SK-N-SH (cell line): ENCODE results near the gene NT5DC3. TPM values are rescaled to one million over a fixed set of nuclear protein-coding genes. Genes with fewer than 3 reads are reported as not detected.

ENCODE experiments used
- CTCF ChIA-PET: fragments of 300-600, 350-600 bp; formaldehyde crosslinking; extraction: SDS; loops from one replicate; lab custom pipeline; 2021; lab: Yijun Ruan, JAX
- POLR2A ChIA-PET: fragments of 350-600 bp; sonication (Branson Sonifier 250); formaldehyde crosslinking; extraction: SDS; loops from one replicate; lab custom pipeline; 2020; ENCODE audit warnings: antibody characterized with exemption, inconsistent platforms; lab: Yijun Ruan, JAX
- DNase-seq: peaks from one replicate; pipeline ENCODE4 v3.0.0; 2012
- H2AFZ ChIP-seq: fragments of 200-600 bp; sonication (generic); 2 replicates; pipeline ENCODE4 v1.8.1; 2016; ENCODE audit warnings: antibody characterized with exemption, mild to moderate bottlenecking, low read depth
- H3F3A ChIP-seq: fragments of 200-600 bp; sonication (generic); replicated peaks from 2 replicates; pipeline ENCODE3; 2016; ENCODE audit warnings: antibody characterized with exemption, mild to moderate bottlenecking; ENCODE audit not compliant: insufficient read depth
- H3K27ac ChIP-seq, 2 experiments: fragments of 200-500 bp in 1 of 2; fragments of 200-600 bp in 1 of 2; sonication (Bioruptor generic) in 1 of 2; sonication (generic), shearing (Covaris generic) in 1 of 2; 2 replicates each; pipeline versions ENCODE4 v1.5.1 to v1.6.1; 2014 to 2016; ENCODE audit warnings: low read depth in 2 of 2, inconsistent platforms in 1 of 2, low read length in 1 of 2, mild to moderate bottlenecking in 1 of 2, mixed read lengths in 1 of 2
- H3K27me3 ChIP-seq: fragments of 200-600 bp; sonication (generic), shearing (Covaris generic); 2 replicates; pipeline ENCODE4 v1.6.1; 2016; ENCODE audit warnings: mixed run types; ENCODE audit not compliant: insufficient read depth
- H3K36me3 ChIP-seq, 2 experiments: fragments of 200-500 bp in 1 of 2; fragments of 200-600 bp in 1 of 2; sonication (Bioruptor generic) in 1 of 2; sonication (generic) in 1 of 2; replicated peaks in 1 of 2; 2 replicates each; pipeline versions ENCODE3 to v1.5.1; 2014 to 2016; ENCODE audit warnings: low read length in 1 of 2, mild to moderate bottlenecking in 1 of 2; ENCODE audit not compliant: insufficient read depth in 2 of 2, control insufficient read depth in 1 of 2
- H3K4me1 ChIP-seq, 2 experiments: fragments of 200-500 bp in 1 of 2; fragments of 200-600 bp in 1 of 2; sonication (Bioruptor generic) in 1 of 2; sonication (generic), shearing (Covaris generic) in 1 of 2; 2 replicates each; pipeline versions ENCODE4 v1.5.1 to v1.6.1; 2014 to 2016; ENCODE audit warnings: low read depth in 1 of 2, low read length in 1 of 2, mixed run types in 1 of 2; ENCODE audit not compliant: insufficient read depth in 2 of 2, control insufficient read depth in 1 of 2
- H3K4me2 ChIP-seq: fragments of 200-600 bp; sonication (generic), shearing (Covaris generic); 2 replicates; pipeline ENCODE4 v1.6.1; 2017; ENCODE audit warnings: mixed run types
- H3K4me3 ChIP-seq, 2 experiments: fragments of 200-500 bp in 1 of 2; fragments of 200-600 bp in 1 of 2; sonication (Bioruptor generic) in 1 of 2; sonication (generic), shearing (Covaris generic) in 1 of 2; 2 replicates each; pipeline versions ENCODE4 v1.5.1 to v1.8.1; 2014 to 2016; ENCODE audit warnings: low read depth in 2 of 2, inconsistent platforms in 1 of 2, low read length in 1 of 2, mild to moderate bottlenecking in 1 of 2, mixed read lengths in 1 of 2, moderate library complexity in 1 of 2
- H3K79me2 ChIP-seq: fragments of 200-600 bp; sonication (generic); 2 replicates; pipeline ENCODE4 v1.8.1; 2017; ENCODE audit warnings: mild to moderate bottlenecking; ENCODE audit not compliant: insufficient read depth
- H3K9ac ChIP-seq: fragments of 200-600 bp; sonication (generic); 2 replicates; pipeline ENCODE4 v1.6.1; 2017; ENCODE audit warnings: mixed run types
- H3K9me2 ChIP-seq: fragments of 200-600 bp; sonication (generic); 2 replicates; pipeline ENCODE4 v1.6.1; 2017; ENCODE audit warnings: mixed run types
- H3K9me3 ChIP-seq: fragments of 200-600 bp; sonication (generic); 2 replicates; pipeline ENCODE4 v1.6.1; 2017; ENCODE audit warnings: mixed run types, mild to moderate bottlenecking, moderate library complexity
- H4K20me1 ChIP-seq: fragments of 200-600 bp; sonication (generic); 2 replicates; pipeline ENCODE4 v1.6.1; 2017; ENCODE audit warnings: mild to moderate bottlenecking, mixed run types; ENCODE audit not compliant: insufficient read depth
- CHD2 ChIP-seq: fragments of 150-350 bp; IDR thresholded peaks from 2 replicates; pipeline ENCODE4 v1.6.1; 2018; ENCODE audit warnings: low read length; ENCODE audit not compliant: partially characterized antibody
- EP300 ChIP-seq, 2 experiments: IDR thresholded peaks; 2 replicates each; pipeline versions ENCODE4 v1.4.0 to v1.6.1; 2012; ENCODE audit warnings: borderline replicate concordance in 1 of 2, low read depth in 1 of 2, low read length in 1 of 2
- IRF3 ChIP-seq: fragments of 150-350 bp; IDR thresholded peaks from 2 replicates; pipeline ENCODE4 v1.6.1; 2016; ENCODE audit warnings: mild to moderate bottlenecking, low read depth, low read length
- JUND ChIP-seq: IDR thresholded peaks from 2 replicates; pipeline ENCODE4 v1.4.0; 2012
- NFIC ChIP-seq: IDR thresholded peaks from 2 replicates; pipeline ENCODE4 v1.4.0; 2012; ENCODE audit warnings: borderline replicate concordance
- PBX3 ChIP-seq: IDR thresholded peaks from 2 replicates; pipeline ENCODE4; 2012
- RFX5 ChIP-seq: IDR thresholded peaks from 2 replicates; pipeline ENCODE4 v1.6.1; 2012; ENCODE audit warnings: mild to moderate bottlenecking, improper control_type of control experiment, low read length
- SIN3A ChIP-seq: IDR thresholded peaks from 2 replicates; pipeline ENCODE4 v1.6.1; 2012; ENCODE audit warnings: low read depth, mild to moderate bottlenecking, low read length, moderate library complexity, borderline replicate concordance
- TCF12 ChIP-seq: IDR thresholded peaks from 2 replicates; pipeline ENCODE4 v1.4.0; 2012
- TEAD4 ChIP-seq: IDR thresholded peaks from 2 replicates; pipeline ENCODE4 v1.4.0; 2012; ENCODE audit warnings: mild to moderate bottlenecking, borderline replicate concordance; ENCODE audit not compliant: insufficient read depth
- WGBS: methylation state at CpG from one replicate; pipeline ENCODE4 v1.1.6; 2017; ENCODE audit warnings: low lambda C conversion rate; 5-methylcytosine and 5-hydroxymethylcytosine counted together
- polyA plus RNA-seq, 3 experiments: library from polyadenylated mRNA; depleted of rRNA; stranded (reverse); fragments of >200 nt; gene quantifications; 2 replicates each; pipeline ENCODE4 v1.2.3, GENCODE V29; 2012

The NT5DC3 gene
- polyA plus RNA-seq, 1 of the 3 experiments (the other 2 are of a cell fraction) = 11.0 TPM

- H3K36me3 ChIP-seq = no peaks in the 10 kb centered on the region
- ChIA-PET POLR2A (no interaction called here), CTCF (no interaction called here)
- H4K20me1 ChIP-seq = peaks cover 6% of the 10 kb centered on the region
- no peaks in the 10 kb centered on the region for H3K9me3 ChIP-seq
- peaks cover 5 to 11% of the 10 kb centered on the region in 2 experiments; a peak in 2 of 4 replicates for H3K4me1 ChIP-seq
- H3K27ac ChIP-seq = no peak overlapping the region
- H2AFZ ChIP-seq = no peak overlapping the region
- no peak for DNase-seq
- 83% methylated on average over 3 of the region's 3 CpGs for WGBS
- no peaks in the 10 kb centered on the region for H3K9me2 ChIP-seq
- H3F3A ChIP-seq = no peaks in the 10 kb centered on the region
- H3K4me2 ChIP-seq = no peak overlapping the region
- no peak overlapping the region for H3K9ac ChIP-seq
- no peaks in the 10 kb centered on the region for H3K27me3 ChIP-seq
- peak; percentile 72 for TF ChIP-seq TCF12
- no peak for TF ChIP-seq SIN3A
- TF ChIP-seq EP300 (IDR thresholded peaks at IDR 0.05; ENCODE audit: borderline replicate concordance in 1 of 2, low read depth in 1 of 2, low read length in 1 of 2) = peak in 1 of 2 experiments; percentile 14; a peak in 1 of 4 replicates
- peak; percentile 51; the same call in 1 of the 2 replicates for TF ChIP-seq TEAD4
- no peak for TF ChIP-seq NFIC
- TF ChIP-seq PBX3 = peak; percentile 44
- peak; percentile 24; the same call in 1 of the 2 replicates for TF ChIP-seq JUND
- no peak for TF ChIP-seq IRF3
- peaks cover 15% of the 10 kb centered on the region for H3K79me2 ChIP-seq
- H3K4me3 ChIP-seq = no peak overlapping the region
Observed at GRCh38 chr12:103844305-103844704, 3.3 kb upstream of the NT5DC3 start.

- peak overlapping the region; percentile 52; the same call in 1 of the 2 replicates for H3K9ac ChIP-seq
- CTCF ChIA-PET = interaction anchor here (0.5 to 1.3 kb wide), 6 partner anchors 9 to 209 kb away, joined by 3 to 4 read pairs (median 3); no protein-coding TSS in a partner anchor
- H2AFZ ChIP-seq = peak overlapping the region; percentile 77
- no peaks in the 10 kb centered on the region for H3K9me3 ChIP-seq
- H3K27me3 ChIP-seq = no peaks in the 10 kb centered on the region
- no peak for TF ChIP-seq CHD2
- peak; percentile 25; the same call in 1 of the 2 replicates for TF ChIP-seq NFIC
- peak; percentile 26; the same call in 1 of the 2 replicates for TF ChIP-seq PBX3
- TF ChIP-seq TCF12 = peak; percentile 31; the same call in 1 of the 2 replicates
- no peak for TF ChIP-seq RFX5
- TF ChIP-seq, all 33 proteins: peak for 3
- H4K20me1 ChIP-seq = peaks cover 17% of the 10 kb centered on the region
- peak overlapping the region; percentile 36 to 65; a peak in 2 of 4 replicates for H3K27ac ChIP-seq
- H3K4me1 ChIP-seq = peaks cover 5 to 11% of the 10 kb centered on the region in 2 experiments; a peak in 2 of 4 replicates
- no peaks in the 10 kb centered on the region for H3K36me3 ChIP-seq
- H3K9me2 ChIP-seq = no peaks in the 10 kb centered on the region
- no peaks in the 10 kb centered on the region for H3F3A ChIP-seq
- peaks cover 38% of the 10 kb centered on the region for H3K79me2 ChIP-seq
- H3K4me3 ChIP-seq = peak overlapping the region; percentile 75 to 84
- POLR2A ChIA-PET = interaction anchor here (0.7 to 1.6 kb wide), 4 partner anchors 10 to 296 kb away, joined by 3 to 9 read pairs (median 5); partner anchors contain the start of genes HSP90B1 and NFYB
- WGBS = 56% methylated on average over 16 of the region's 20 CpGs
- H3K4me2 ChIP-seq = peak overlapping the region; percentile 82
- DNase-seq = no peak
Observed at GRCh38 chr12:103841690-103842584, 903 bp upstream of the NT5DC3 start.
